HepG2 (cell line): ENCODE results near the gene PLIN3. TPM values are rescaled to one million over a fixed set of nuclear protein-coding genes. Genes with fewer than 3 reads are reported as not detected.

Experiments used
- CEBPG ChIP-seq: IDR thresholded peaks from 2 replicates; pipeline ENCODE4 v1.6.1; 2016
- CREM ChIP-seq, 2 experiments: sonication (generic) in 1 of 2; formaldehyde crosslinking in 1 of 2; IDR thresholded peaks; 2 replicates each; pipeline versions ENCODE4 v1.4.0 to v1.6.1; 2016 to 2020; ENCODE audit warnings: antibody characterized with exemption in 1 of 2, mild to moderate bottlenecking in 1 of 2, missing genetic modification reagents in 1 of 2
- GABPB1 ChIP-seq: IDR thresholded peaks from 2 replicates; pipeline ENCODE4 v1.6.1; 2016; ENCODE audit warnings: mild to moderate bottlenecking, missing genetic modification reagents, moderate library complexity, missing compliant biosample characterization
- HMG20B ChIP-seq: conservative IDR thresholded peaks from 2 replicates; pipeline ENCODE4 v1.6.1; 2016; ENCODE audit warnings: missing genetic modification reagents, missing compliant biosample characterization
- KLF11 ChIP-seq: IDR thresholded peaks from 2 replicates; pipeline ENCODE4 v1.6.1; 2016; ENCODE audit warnings: missing compliant biosample characterization
- MED13 ChIP-seq: sonication (generic); formaldehyde crosslinking; IDR thresholded peaks from 2 replicates; pipeline ENCODE4 v1.5.0; 2020; ENCODE audit warnings: missing genetic modification reagents
- MIXL1 ChIP-seq: IDR thresholded peaks from 2 replicates; pipeline ENCODE4 v1.6.1; 2016
- NBN ChIP-seq: fragments of 450-650 bp; conservative IDR thresholded peaks from 2 replicates; pipeline ENCODE4 v1.6.1; 2017
- NR2F1 ChIP-seq, 2 experiments: fragments of 450-650 bp in 1 of 2; formaldehyde crosslinking in 1 of 2; IDR thresholded peaks; 2 replicates each; pipeline versions ENCODE4 v1.5.0 to v1.6.1; 2016 to 2020; ENCODE audit warnings: mild to moderate bottlenecking in 1 of 2, missing compliant biosample characterization in 1 of 2, missing genetic modification reagents in 1 of 2, moderate library complexity in 1 of 2
- RARA ChIP-seq: IDR thresholded peaks from 2 replicates; pipeline ENCODE4 v1.6.1; 2016; ENCODE audit warnings: missing genetic modification reagents, missing compliant biosample characterization
- SPEN ChIP-seq: sonication (generic); formaldehyde crosslinking; IDR thresholded peaks from 2 replicates; pipeline ENCODE4 v1.5.1; 2020; ENCODE audit warnings: low read depth, mild to moderate bottlenecking, missing genetic modification reagents
- TRIM24 ChIP-seq: sonication (generic); formaldehyde crosslinking; IDR thresholded peaks from 2 replicates; pipeline ENCODE4 v1.8.0; 2022; ENCODE audit warnings: mild to moderate bottlenecking, missing genetic modification reagents
- ZFP36L1 ChIP-seq: sonication (generic); formaldehyde crosslinking; IDR thresholded peaks from 2 replicates; pipeline ENCODE4 v1.8.0; 2022; ENCODE audit warnings: mild to moderate bottlenecking, missing genetic modification reagents, moderate library complexity
- ZNF274 ChIP-seq: sonication (generic); formaldehyde crosslinking; IDR thresholded peaks from 2 replicates; pipeline ENCODE4 v1.5.1; 2020; ENCODE audit warnings: mild to moderate bottlenecking, missing genetic modification reagents
- ZNF451 ChIP-seq: sonication (generic); formaldehyde crosslinking; IDR thresholded peaks from 2 replicates; pipeline ENCODE4 v1.5.0; 2020; ENCODE audit warnings: mild to moderate bottlenecking, missing genetic modification reagents
- ZNF691 ChIP-seq: sonication (generic); formaldehyde crosslinking; IDR thresholded peaks from 2 replicates; pipeline ENCODE4 v1.4.0; 2020; ENCODE audit warnings: missing genetic modification reagents, low read depth, mild to moderate bottlenecking, borderline replicate concordance
- ZNF773 ChIP-seq: sonication (generic); formaldehyde crosslinking; IDR thresholded peaks from 2 replicates; pipeline ENCODE4 v1.4.0; 2020; ENCODE audit warnings: missing genetic modification reagents, borderline replicate concordance
- ZZZ3 ChIP-seq: sonication (generic); formaldehyde crosslinking; IDR thresholded peaks from 2 replicates; pipeline ENCODE4 v1.4.0; 2020; ENCODE audit warnings: missing genetic modification reagents, mild to moderate bottlenecking, borderline replicate concordance
- polyA plus RNA-seq, 8 experiments: library from polyadenylated mRNA; depleted of rRNA in 3 of 8; stranded (reverse) in 7 of 8; unstranded in 1 of 8; fragments of >200 nt; fragmentation: Illumina TruSeq in 4 of 8; extraction: Trizol in 4 of 8; gene quantifications; 2 replicates each; pipeline versions ENCODE4 v1.2.1 to v1.2.3, GENCODE V29; 2011 to 2016; ENCODE audit warnings: low read depth in 4 of 8, missing spikeins in 1 of 8, mixed read lengths in 1 of 8; ENCODE audit not compliant: insufficient read depth in 1 of 8
- total RNA-seq, 5 experiments: library from RNA; depleted of rRNA; stranded (reverse); fragments of >200 nt; fragmentation: Illumina TruSeq; extraction: Trizol; gene quantifications; 2 replicates each; pipeline ENCODE4 v1.2.3, GENCODE V29; 2016; ENCODE audit warnings: low read depth in 1 of 5
- TF ChIP-seq, protein P1 (sequence below): sonication (generic); formaldehyde crosslinking; IDR thresholded peaks from one replicate; pipeline ENCODE4 v1.5.1; 2020; ENCODE audit warnings: mild to moderate bottlenecking, missing genetic modification reagents; ENCODE audit errors: not compliant biosample characterization
- TF ChIP-seq, protein P2 (sequence below): sonication (generic); formaldehyde crosslinking; IDR thresholded peaks from 2 replicates; pipeline ENCODE4 v1.5.0; 2020; ENCODE audit warnings: missing genetic modification reagents, mild to moderate bottlenecking, borderline replicate concordance
- TF ChIP-seq, protein P3 (sequence below): sonication (generic); formaldehyde crosslinking; IDR thresholded peaks from 2 replicates; pipeline ENCODE4 v1.4.0; 2020; ENCODE audit warnings: missing genetic modification reagents

The PLIN3 gene
- total and polyA plus RNA-seq, 2 of the 13 experiments (the other 11 are each of a cell fraction or from before 2014, with no cell fraction given) = 49.3 to 57.9 TPM

- TF ChIP-seq ZNF274 (CRISPR knock-in tag) (no peak), GABPB1 (CRISPR knock-in tag) (0 out of 2 replicates have a peak, but pooled peaks have one; percentile 14), MIXL1 (CRISPR knock-in tag) (no peak), TRIM24 (no peak), ZZZ3 (no peak), ZNF773 (CRISPR knock-in tag) (no peak), MED13 (no peak), NBN (no peak), KLF11 (CRISPR knock-in tag) (no peak), CEBPG (CRISPR knock-in tag) (no peak), ZFP36L1 (no peak), NR2F1 (CRISPR knock-in tag; IDR thresholded peaks at IDR 0.05) (no peak), RARA (CRISPR knock-in tag) (no peak), SPEN (no peak), ZNF691 (CRISPR knock-in tag) (no peak), CREM (IDR thresholded peaks at IDR 0.05) (no peak), CREM (CRISPR knock-in tag; IDR thresholded peaks at IDR 0.05) (no peak), ZNF451 (CRISPR knock-in tag) (no peak), HMG20B (CRISPR knock-in tag) (no peak)
- TF ChIP-seq, protein P1, sequence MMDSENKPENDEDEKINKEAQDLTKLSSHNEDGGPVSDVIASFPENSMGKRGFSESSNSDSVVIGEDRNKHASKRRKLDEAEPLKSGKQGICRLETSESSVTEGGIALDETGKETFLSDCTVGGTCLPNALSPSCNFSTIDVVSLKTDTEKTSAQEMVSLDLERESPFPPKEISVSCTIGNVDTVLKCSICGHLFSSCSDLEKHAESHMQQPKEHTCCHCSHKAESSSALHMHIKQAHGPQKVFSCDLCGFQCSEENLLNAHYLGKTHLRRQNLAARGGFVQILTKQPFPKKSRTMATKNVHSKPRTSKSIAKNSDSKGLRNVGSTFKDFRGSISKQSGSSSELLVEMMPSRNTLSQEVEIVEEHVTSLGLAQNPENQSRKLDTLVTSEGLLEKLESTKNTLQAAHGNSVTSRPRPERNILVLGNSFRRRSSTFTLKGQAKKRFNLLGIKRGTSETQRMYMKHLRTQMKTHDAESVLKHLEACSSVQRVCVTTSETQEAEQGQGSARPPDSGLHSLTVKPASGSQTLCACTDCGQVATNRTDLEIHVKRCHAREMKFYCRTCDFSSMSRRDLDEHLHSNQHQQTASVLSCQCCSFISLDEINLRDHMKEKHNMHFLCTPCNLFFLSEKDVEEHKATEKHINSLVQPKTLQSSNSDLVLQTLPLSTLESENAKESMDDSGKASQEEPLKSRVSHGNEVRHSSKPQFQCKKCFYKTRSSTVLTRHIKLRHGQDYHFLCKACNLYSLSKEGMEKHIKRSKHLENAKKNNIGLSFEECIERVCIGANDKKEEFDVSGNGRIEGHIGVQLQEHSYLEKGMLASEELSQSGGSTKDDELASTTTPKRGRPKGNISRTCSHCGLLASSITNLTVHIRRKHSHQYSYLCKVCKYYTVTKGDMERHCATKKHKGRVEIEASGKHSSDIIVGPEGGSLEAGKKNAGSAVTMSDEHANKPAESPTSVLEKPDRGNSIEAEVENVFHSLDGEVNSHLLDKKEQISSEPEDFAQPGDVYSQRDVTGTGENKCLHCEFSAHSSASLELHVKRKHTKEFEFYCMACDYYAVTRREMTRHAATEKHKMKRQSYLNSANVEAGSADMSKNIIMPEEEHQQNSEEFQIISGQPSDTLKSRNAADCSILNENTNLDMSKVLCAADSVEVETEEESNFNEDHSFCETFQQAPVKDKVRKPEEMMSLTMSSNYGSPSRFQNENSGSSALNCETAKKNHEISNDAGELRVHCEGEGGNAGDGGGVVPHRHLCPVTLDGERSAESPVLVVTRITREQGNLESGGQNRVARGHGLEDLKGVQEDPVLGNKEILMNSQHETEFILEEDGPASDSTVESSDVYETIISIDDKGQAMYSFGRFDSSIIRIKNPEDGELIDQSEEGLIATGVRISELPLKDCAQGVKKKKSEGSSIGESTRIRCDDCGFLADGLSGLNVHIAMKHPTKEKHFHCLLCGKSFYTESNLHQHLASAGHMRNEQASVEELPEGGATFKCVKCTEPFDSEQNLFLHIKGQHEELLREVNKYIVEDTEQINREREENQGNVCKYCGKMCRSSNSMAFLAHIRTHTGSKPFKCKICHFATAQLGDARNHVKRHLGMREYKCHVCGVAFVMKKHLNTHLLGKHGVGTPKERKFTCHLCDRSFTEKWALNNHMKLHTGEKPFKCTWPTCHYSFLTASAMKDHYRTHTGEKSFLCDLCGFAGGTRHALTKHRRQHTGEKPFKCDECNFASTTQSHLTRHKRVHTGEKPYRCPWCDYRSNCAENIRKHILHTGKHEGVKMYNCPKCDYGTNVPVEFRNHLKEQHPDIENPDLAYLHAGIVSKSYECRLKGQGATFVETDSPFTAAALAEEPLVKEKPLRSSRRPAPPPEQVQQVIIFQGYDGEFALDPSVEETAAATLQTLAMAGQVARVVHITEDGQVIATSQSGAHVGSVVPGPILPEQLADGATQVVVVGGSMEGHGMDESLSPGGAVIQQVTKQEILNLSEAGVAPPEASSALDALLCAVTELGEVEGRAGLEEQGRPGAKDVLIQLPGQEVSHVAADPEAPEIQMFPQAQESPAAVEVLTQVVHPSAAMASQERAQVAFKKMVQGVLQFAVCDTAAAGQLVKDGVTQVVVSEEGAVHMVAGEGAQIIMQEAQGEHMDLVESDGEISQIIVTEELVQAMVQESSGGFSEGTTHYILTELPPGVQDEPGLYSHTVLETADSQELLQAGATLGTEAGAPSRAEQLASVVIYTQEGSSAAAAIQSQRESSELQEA (CRISPR knock-in tag) = no peak
- TF ChIP-seq, protein P2, sequence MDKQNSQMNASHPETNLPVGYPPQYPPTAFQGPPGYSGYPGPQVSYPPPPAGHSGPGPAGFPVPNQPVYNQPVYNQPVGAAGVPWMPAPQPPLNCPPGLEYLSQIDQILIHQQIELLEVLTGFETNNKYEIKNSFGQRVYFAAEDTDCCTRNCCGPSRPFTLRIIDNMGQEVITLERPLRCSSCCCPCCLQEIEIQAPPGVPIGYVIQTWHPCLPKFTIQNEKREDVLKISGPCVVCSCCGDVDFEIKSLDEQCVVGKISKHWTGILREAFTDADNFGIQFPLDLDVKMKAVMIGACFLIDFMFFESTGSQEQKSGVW (CRISPR knock-in tag) = no peak
- TF ChIP-seq, protein P3, sequence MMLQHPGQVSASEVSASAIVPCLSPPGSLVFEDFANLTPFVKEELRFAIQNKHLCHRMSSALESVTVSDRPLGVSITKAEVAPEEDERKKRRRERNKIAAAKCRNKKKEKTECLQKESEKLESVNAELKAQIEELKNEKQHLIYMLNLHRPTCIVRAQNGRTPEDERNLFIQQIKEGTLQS (CRISPR knock-in tag) = no peak
Observed at GRCh38 chr19:4844348-4845179, 22.9 kb downstream of the PLIN3 start (continued).
